Glutamatergic neuron (in vitro differentiated cells): ENCODE measurements around the gene MTSS2. TPM values are rescaled to one million over a fixed set of nuclear protein-coding genes. Genes with fewer than 3 reads are reported as not detected.

Experiments
- DNase-seq: peaks from one replicate; pipeline ENCODE4 v3.0.0; 2022
- H3K27ac Mint-ChIP-seq: one replicate; pipeline ENCODE4 v1.8.0; 2020; ENCODE audit warnings: mild to moderate bottlenecking, mixed read lengths, inconsistent platforms; ENCODE audit not compliant: unreplicated experiment
- H3K27me3 Mint-ChIP-seq: one replicate; pipeline ENCODE4 v1.8.0; 2020; ENCODE audit warnings: mild to moderate bottlenecking, moderate library complexity, mixed read lengths, inconsistent platforms; ENCODE audit not compliant: unreplicated experiment
- H3K36me3 Mint-ChIP-seq: one replicate; pipeline ENCODE4 v1.8.0; 2020; ENCODE audit warnings: mild to moderate bottlenecking, mixed read lengths, inconsistent platforms; ENCODE audit not compliant: unreplicated experiment
- H3K4me1 Mint-ChIP-seq: one replicate; pipeline ENCODE4 v1.8.0; 2020; ENCODE audit warnings: mild to moderate bottlenecking, low read depth, mixed read lengths, inconsistent platforms; ENCODE audit not compliant: unreplicated experiment
- H3K4me3 Mint-ChIP-seq: one replicate; pipeline ENCODE4 v1.8.0; 2020; ENCODE audit warnings: mild to moderate bottlenecking, mixed read lengths, inconsistent platforms; ENCODE audit not compliant: unreplicated experiment
- H3K9me3 Mint-ChIP-seq: one replicate; pipeline ENCODE4 v1.8.0; 2020; ENCODE audit warnings: mild to moderate bottlenecking, moderate library complexity, mixed read lengths, inconsistent platforms; ENCODE audit not compliant: unreplicated experiment
- CTCF ChIP-seq: fragments of 200-600 bp; sonication (generic); IDR thresholded peaks from one replicate; pipeline ENCODE4 v1.5.0; 2021; ENCODE audit not compliant: partially characterized antibody, unreplicated experiment
- total RNA-seq: library from RNA; stranded (reverse); fragmentation: NEBNext Ultra II Directional; extraction: Animal tissue kit (Norgen Biotek cat#: 25700); gene quantifications from one replicate; pipeline ENCODE4 v1.2.1, GENCODE V29; 2021; ENCODE audit not compliant: unreplicated experiment

The MTSS2 gene
- total RNA-seq, 1 donor from 2014 or later, result 36.2 TPM

- no peak overlapping the region for H3K27ac Mint-ChIP-seq
- peaks cover 2% of the 10 kb centered on the region for H3K27me3 Mint-ChIP-seq
- H3K36me3 Mint-ChIP-seq, result no peaks in the 10 kb centered on the region
- peak; percentile 83 for TF ChIP-seq CTCF
- peaks cover 3% of the 10 kb centered on the region for H3K4me1 Mint-ChIP-seq
- H3K4me3 Mint-ChIP-seq, result no peak overlapping the region
- peak; percentile 85 for DNase-seq
- H3K9me3 Mint-ChIP-seq, result peaks cover 2% of the 10 kb centered on the region
Measured at GRCh38 chr16:70653809-70654771, 31.8 kb downstream of the MTSS2 start.

- peaks cover 3% of the 10 kb centered on the region for H3K4me1 Mint-ChIP-seq
- TF ChIP-seq CTCF, result no peak
- no peak overlapping the region for H3K27ac Mint-ChIP-seq
- DNase-seq, result no peak
- no peaks in the 10 kb centered on the region for H3K36me3 Mint-ChIP-seq
- peaks cover 2% of the 10 kb centered on the region for H3K9me3 Mint-ChIP-seq
- H3K4me3 Mint-ChIP-seq, result no peak overlapping the region
- peaks cover 2% of the 10 kb centered on the region for H3K27me3 Mint-ChIP-seq
Measured at GRCh38 chr16:70653406-70653805, 32.4 kb downstream of the MTSS2 start.

GRCh38 chr16:70652322-70652721 lies 33.5 kb downstream of the MTSS2 start:
- TF ChIP-seq CTCF, result no peak
- Mint-ChIP-seq H3K27ac (no peak overlapping the region), H3K4me1 (peaks cover 4% of the 10 kb centered on the region), H3K4me3 (no peak overlapping the region), H3K9me3 (peaks cover 3% of the 10 kb centered on the region), H3K36me3 (no peaks in the 10 kb centered on the region), H3K27me3 (peaks cover 2% of the 10 kb centered on the region)
- no peak for DNase-seq

GRCh38 chr16:70651524-70651923 lies 34.3 kb downstream of the MTSS2 start:
- Mint-ChIP-seq H3K36me3 (no peaks in the 10 kb centered on the region), H3K27ac (no peak overlapping the region), H3K27me3 (peaks cover 2% of the 10 kb centered on the region), H3K4me3 (no peak overlapping the region), H3K4me1 (peaks cover 10% of the 10 kb centered on the region), H3K9me3 (peaks cover 3% of the 10 kb centered on the region)
- DNase-seq, result no peak
- no peak for TF ChIP-seq CTCF

GRCh38 chr16:70650216-70650615 lies 35.6 kb downstream of the MTSS2 start:
- Mint-ChIP-seq H3K4me3 (no peak overlapping the region), H3K27me3 (peaks cover 2% of the 10 kb centered on the region), H3K36me3 (no peaks in the 10 kb centered on the region), H3K9me3 (peaks cover 3% of the 10 kb centered on the region), H3K27ac (no peak overlapping the region), H3K4me1 (peaks cover 13% of the 10 kb centered on the region)
- no peak for DNase-seq
- no peak for TF ChIP-seq CTCF
